ENCODE results near the gene PAX2.

PAX2 gene

DNA sequence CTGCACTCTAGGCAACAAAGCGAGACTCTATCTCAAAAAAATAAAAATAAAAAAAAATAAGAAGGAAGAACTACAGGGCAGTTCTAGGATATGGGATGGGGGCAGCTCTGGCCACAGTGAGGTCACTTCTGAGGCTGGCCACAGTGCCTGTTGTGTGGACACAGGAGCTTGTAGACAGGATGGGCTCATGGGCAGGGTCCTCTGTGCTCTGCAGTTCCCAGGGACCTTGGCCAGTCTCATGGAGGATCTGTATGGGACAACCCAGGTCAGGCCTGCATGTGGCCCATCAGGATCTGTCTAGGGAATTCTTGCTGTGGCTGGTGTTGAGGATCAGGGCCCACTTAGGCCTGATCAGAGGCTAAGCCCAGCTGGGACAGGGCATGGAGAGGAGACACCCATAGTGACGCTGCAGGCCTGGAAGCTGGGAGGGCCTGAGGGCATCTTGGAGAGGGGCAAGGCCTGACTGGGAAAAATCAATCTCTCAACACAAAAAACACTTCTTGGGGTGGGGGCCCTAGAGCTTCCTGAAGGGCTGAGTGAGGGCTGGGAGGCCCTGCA lies 19.4 kb upstream of the PAX2 start:
- Histone ChIP-seq H3K4me2 (ENCODE audit: low read length) (no peak overlapping the region), H3K4me3 (ENCODE audit: low read length) (no peak overlapping the region), H3K27me3 (ENCODE audit: insufficient read depth, low read length, poor library complexity) (peaks cover 69% of the 10 kb centered on the region), H2BK120ac (ENCODE audit: low read depth, low read length) (no peak overlapping the region), H4K8ac (ENCODE audit: low read depth, low read length) (no peak overlapping the region), H3K79me1 (ENCODE audit: low read length) (no peaks in the 10 kb centered on the region), H2BK5ac (ENCODE audit: low read length) (no peak overlapping the region), H2AK5ac (ENCODE audit: low read length) (no peak overlapping the region), H3K36me3 (ENCODE audit: control insufficient read depth, insufficient read depth, low read length) (no peaks in the 10 kb centered on the region), H3K27ac (ENCODE audit: low read depth, low read length) (no peak overlapping the region), H3K56ac (ENCODE audit: low read length) (no peak overlapping the region), H3K4ac (ENCODE audit: low read depth, low read length) (no peak overlapping the region), H3K23ac (ENCODE audit: low read length) (no peak overlapping the region), H3K18ac (ENCODE audit: low read length) (no peak overlapping the region), H2BK15ac (replicated peaks; ENCODE audit: low read depth) (no peak overlapping the region), H4K5ac (ENCODE audit: low read length) (no peak overlapping the region), H3K4me1 (ENCODE audit: control insufficient read depth, low read depth, low read length) (no peaks in the 10 kb centered on the region), H3K79me2 (ENCODE audit: control insufficient read depth, insufficient read depth, low read length) (no peaks in the 10 kb centered on the region), H3K9ac (ENCODE audit: low read length) (no peak overlapping the region)
- no CpG with 5 or more reads among the region's 2 CpGs for WGBS (ENCODE audit: extremely low coverage, insufficient coverage, low lambda C conversion rate)
- DNase-seq: no peak

DNA sequence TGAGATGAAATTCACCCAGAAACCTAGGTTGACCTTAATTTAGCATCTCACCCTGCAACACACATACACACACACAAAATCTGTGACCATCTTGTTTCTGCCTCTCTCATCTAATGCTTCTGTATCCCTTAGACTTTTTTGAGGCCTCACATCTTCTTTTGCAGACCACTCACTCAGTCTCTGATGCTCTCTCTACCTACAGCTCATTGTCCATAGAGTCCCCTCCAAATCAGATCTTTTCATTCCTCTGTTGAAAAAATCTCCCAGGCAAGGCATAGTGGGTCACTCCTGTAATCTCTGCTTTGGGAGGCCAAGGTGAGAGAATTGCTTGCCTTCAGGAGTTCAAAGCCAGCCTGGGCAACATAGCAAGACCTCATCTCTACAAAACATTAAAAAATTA lies 17.6 kb upstream of the PAX2 start:
- Histone ChIP-seq H2BK15ac (replicated peaks; ENCODE audit: low read depth) (no peak overlapping the region), H3K79me2 (ENCODE audit: control insufficient read depth, insufficient read depth, low read length) (no peaks in the 10 kb centered on the region), H3K18ac (ENCODE audit: low read length) (no peak overlapping the region), H2BK5ac (ENCODE audit: low read length) (no peak overlapping the region), H3K79me1 (ENCODE audit: low read length) (no peaks in the 10 kb centered on the region), H3K9ac (ENCODE audit: low read length) (no peak overlapping the region), H3K56ac (ENCODE audit: low read length) (no peak overlapping the region), H3K27me3 (ENCODE audit: insufficient read depth, low read length, poor library complexity) (peaks cover 76% of the 10 kb centered on the region), H2AK5ac (ENCODE audit: low read length) (no peak overlapping the region), H3K4me2 (ENCODE audit: low read length) (no peak overlapping the region), H3K36me3 (ENCODE audit: control insufficient read depth, insufficient read depth, low read length) (no peaks in the 10 kb centered on the region), H3K27ac (ENCODE audit: low read depth, low read length) (no peak overlapping the region), H3K4ac (ENCODE audit: low read depth, low read length) (no peak overlapping the region), H3K4me1 (ENCODE audit: control insufficient read depth, low read depth, low read length) (peaks cover 4% of the 10 kb centered on the region), H4K8ac (ENCODE audit: low read depth, low read length) (no peak overlapping the region), H4K5ac (ENCODE audit: low read length) (no peak overlapping the region), H3K23ac (ENCODE audit: low read length) (no peak overlapping the region), H2BK120ac (ENCODE audit: low read depth, low read length) (no peak overlapping the region), H3K4me3 (ENCODE audit: low read length) (no peak overlapping the region)
- no peak for DNase-seq

DNA sequence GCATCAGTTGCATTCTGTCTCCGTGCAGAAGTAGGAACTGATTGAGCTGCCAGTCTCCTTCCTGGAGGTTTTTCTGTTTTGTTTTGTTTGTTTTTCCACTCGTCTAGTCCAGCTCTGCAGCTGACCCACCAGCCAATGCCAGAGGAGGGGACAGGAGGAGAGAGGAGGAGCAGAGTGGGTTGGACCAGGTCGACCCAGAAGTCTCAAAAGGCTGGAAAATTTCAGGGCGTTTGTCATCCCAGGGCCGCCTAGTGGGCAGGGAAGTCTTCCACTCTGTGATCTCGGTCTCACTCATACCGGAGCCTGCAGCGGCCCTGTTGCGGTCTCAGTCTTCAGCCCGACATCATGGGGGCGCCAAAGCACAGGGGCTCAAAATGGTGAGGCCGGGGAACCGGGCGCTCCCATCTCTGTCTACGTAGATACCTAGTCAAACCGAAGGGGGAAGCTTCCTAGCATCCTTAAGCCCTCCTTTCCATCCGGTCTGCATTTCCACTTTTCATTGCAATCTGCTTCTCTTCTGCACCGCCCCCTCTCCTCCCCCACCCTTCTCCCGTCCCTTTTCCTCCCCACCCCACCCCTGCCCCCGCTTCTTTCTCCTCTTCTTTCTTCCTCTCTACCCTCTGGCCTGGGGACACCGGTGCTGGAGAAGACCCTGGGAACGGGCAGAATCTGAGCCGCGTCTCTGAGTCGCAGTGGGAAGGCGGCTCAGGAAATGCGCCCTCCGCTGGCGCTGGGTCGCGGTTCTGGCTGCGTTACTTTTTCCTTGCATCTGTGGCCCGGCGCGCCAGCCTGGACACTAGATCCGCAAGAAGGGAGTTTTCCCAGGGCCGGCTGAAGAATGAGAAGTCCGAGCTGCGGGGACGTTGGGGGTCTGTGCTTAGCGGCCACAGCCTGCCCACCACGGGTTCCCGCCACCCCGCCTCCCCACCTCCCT lies 16.2 kb upstream of the PAX2 start:
- Histone ChIP-seq H2AK5ac (ENCODE audit: low read length) (no peak overlapping the region), H3K4ac (ENCODE audit: low read depth, low read length) (no peak overlapping the region), H3K79me2 (ENCODE audit: control insufficient read depth, insufficient read depth, low read length) (no peaks in the 10 kb centered on the region), H3K56ac (ENCODE audit: low read length) (no peak overlapping the region), H2BK15ac (replicated peaks; ENCODE audit: low read depth) (no peak overlapping the region), H3K23ac (ENCODE audit: low read length) (no peak overlapping the region), H3K4me1 (ENCODE audit: control insufficient read depth, low read depth, low read length) (peaks cover 4% of the 10 kb centered on the region), H3K27me3 (ENCODE audit: insufficient read depth, low read length, poor library complexity) (peaks cover 72% of the 10 kb centered on the region), H3K79me1 (ENCODE audit: low read length) (no peaks in the 10 kb centered on the region), H3K27ac (ENCODE audit: low read depth, low read length) (no peak overlapping the region), H3K4me3 (ENCODE audit: low read length) (no peak overlapping the region), H4K8ac (ENCODE audit: low read depth, low read length) (no peak overlapping the region), H3K9ac (ENCODE audit: low read length) (no peak overlapping the region), H3K18ac (ENCODE audit: low read length) (peak overlapping the region; percentile 11), H2BK5ac (ENCODE audit: low read length) (no peak overlapping the region), H3K36me3 (ENCODE audit: control insufficient read depth, insufficient read depth, low read length) (no peaks in the 10 kb centered on the region), H2BK120ac (ENCODE audit: low read depth, low read length) (no peak overlapping the region), H4K5ac (ENCODE audit: low read length) (no peak overlapping the region), H3K4me2 (ENCODE audit: low read length) (peak overlapping the region; percentile 9)
- peak; percentile 90 for DNase-seq
- WGBS (ENCODE audit: extremely low coverage, insufficient coverage, low lambda C conversion rate): no CpG with 5 or more reads among the region's 44 CpGs

DNA sequence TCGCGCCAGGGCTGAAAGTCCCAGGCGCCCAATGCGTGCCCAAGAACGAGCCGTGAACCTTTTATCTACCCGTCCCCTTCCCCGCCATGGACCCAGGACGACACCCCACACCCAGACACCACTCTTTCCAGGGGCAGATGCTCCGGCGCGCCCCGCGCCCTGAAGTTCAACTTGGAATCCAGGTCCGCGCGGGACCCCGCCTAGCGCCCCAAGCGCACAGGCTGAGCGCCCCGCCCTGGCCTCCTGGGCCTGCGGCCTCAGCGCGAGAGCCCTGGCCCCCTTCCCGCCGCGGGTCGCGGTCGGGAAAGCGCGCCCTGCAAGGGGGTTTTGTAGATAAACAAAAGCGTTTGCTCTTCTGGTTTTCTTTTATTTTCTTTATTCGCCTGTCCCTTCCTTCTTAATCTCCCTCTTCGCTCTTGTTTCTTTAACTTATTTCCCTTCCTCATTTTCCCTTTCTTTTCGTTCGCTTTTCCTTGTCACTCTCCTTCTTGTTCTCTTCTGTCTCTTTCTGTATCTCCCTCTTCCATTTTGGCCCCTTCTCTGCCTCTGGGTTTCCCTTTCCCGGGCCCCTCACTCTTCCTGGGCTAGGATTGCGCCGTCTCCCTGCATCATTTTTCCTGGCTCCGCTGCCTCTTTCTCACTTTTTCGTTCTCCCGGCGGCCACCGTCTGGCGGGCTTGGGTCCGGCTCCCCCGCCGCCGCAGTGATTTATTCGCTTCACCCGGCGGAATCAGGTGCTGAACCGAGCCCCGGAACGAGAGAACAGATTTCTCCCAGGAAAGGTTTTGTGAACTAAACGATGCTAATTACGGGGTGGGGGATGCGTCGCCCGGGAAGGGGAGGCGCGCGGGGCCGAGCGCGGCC lies 15.3 kb upstream of the PAX2 start:
- Histone ChIP-seq H2AK5ac (ENCODE audit: low read length) (no peak overlapping the region), H3K18ac (ENCODE audit: low read length) (peak overlapping the region; percentile 11), H3K27me3 (ENCODE audit: insufficient read depth, low read length, poor library complexity) (peaks cover 71% of the 10 kb centered on the region), H3K36me3 (ENCODE audit: control insufficient read depth, insufficient read depth, low read length) (no peaks in the 10 kb centered on the region), H2BK120ac (ENCODE audit: low read depth, low read length) (no peak overlapping the region), H2BK15ac (replicated peaks; ENCODE audit: low read depth) (no peak overlapping the region), H3K79me2 (ENCODE audit: control insufficient read depth, insufficient read depth, low read length) (no peaks in the 10 kb centered on the region), H3K56ac (ENCODE audit: low read length) (no peak overlapping the region), H3K9ac (ENCODE audit: low read length) (no peak overlapping the region), H2BK5ac (ENCODE audit: low read length) (no peak overlapping the region), H3K4me1 (ENCODE audit: control insufficient read depth, low read depth, low read length) (peaks cover 9% of the 10 kb centered on the region), H4K8ac (ENCODE audit: low read depth, low read length) (no peak overlapping the region), H3K4me2 (ENCODE audit: low read length) (peak overlapping the region; percentile 9), H3K4me3 (ENCODE audit: low read length) (no peak overlapping the region), H3K27ac (ENCODE audit: low read depth, low read length) (no peak overlapping the region), H3K23ac (ENCODE audit: low read length) (no peak overlapping the region), H3K79me1 (ENCODE audit: low read length) (no peaks in the 10 kb centered on the region), H3K4ac (ENCODE audit: low read depth, low read length) (no peak overlapping the region), H4K5ac (ENCODE audit: low read length) (no peak overlapping the region)
- DNase-seq: no peak
- no CpG with 5 or more reads among the region's 68 CpGs for WGBS (ENCODE audit: extremely low coverage, insufficient coverage, low lambda C conversion rate)

DNA sequence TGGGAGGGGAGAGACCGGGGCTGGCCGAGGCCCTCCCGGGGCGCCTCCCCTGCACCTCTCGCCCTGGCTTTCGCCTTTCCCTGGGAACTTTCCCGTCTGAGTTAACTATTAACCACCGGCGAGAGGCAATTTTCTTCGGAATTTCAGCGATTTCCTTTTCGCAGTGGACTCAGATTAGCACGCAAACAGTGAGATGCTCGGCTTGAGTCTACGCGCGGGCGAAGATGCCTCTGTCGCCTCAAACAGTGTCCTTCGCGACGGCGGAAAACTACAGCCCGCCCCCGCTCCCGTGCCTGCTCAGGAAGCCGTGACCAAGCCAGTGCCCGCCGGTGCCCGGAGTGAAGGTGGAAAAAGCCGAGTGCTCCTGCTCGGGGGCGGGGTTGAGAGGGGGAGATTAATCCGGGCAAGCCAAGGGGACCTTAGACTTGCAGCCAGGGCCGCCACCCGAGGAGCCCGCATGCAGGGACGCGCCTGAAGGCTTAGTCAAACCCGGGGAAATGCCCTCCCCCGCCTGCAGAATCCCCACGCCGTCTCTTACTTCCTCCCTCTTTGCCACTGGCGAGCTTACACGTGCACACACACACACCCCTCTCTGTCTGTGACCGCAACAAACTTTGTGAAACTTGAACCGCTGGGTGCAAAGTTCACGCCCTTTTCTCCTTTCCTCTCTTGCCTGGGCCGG lies 14.5 kb upstream of the PAX2 start:
- Histone ChIP-seq H3K36me3 (ENCODE audit: control insufficient read depth, insufficient read depth, low read length) (no peaks in the 10 kb centered on the region), H3K9ac (ENCODE audit: low read length) (no peak overlapping the region), H2AK5ac (ENCODE audit: low read length) (no peak overlapping the region), H3K4me2 (ENCODE audit: low read length) (no peak overlapping the region), H4K5ac (ENCODE audit: low read length) (no peak overlapping the region), H4K8ac (ENCODE audit: low read depth, low read length) (no peak overlapping the region), H3K18ac (ENCODE audit: low read length) (no peak overlapping the region), H3K27ac (ENCODE audit: low read depth, low read length) (no peak overlapping the region), H3K4ac (ENCODE audit: low read depth, low read length) (no peak overlapping the region), H3K4me3 (ENCODE audit: low read length) (no peak overlapping the region), H3K4me1 (ENCODE audit: control insufficient read depth, low read depth, low read length) (peaks cover 10% of the 10 kb centered on the region), H3K56ac (ENCODE audit: low read length) (no peak overlapping the region), H3K27me3 (ENCODE audit: insufficient read depth, low read length, poor library complexity) (peaks cover 74% of the 10 kb centered on the region), H2BK120ac (ENCODE audit: low read depth, low read length) (no peak overlapping the region), H2BK5ac (ENCODE audit: low read length) (no peak overlapping the region), H3K79me2 (ENCODE audit: control insufficient read depth, insufficient read depth, low read length) (no peaks in the 10 kb centered on the region), H3K79me1 (ENCODE audit: low read length) (no peaks in the 10 kb centered on the region), H3K23ac (ENCODE audit: low read length) (no peak overlapping the region), H2BK15ac (replicated peaks; ENCODE audit: low read depth) (no peak overlapping the region)
- peak; percentile 58 for DNase-seq
- WGBS (ENCODE audit: extremely low coverage, insufficient coverage, low lambda C conversion rate): no CpG with 5 or more reads among the region's 49 CpGs

Data from mesendoderm (in vitro differentiated cells).